ENCODE data around the gene VTI1A.
A peak's percentile ranks its signal among the peaks of the same experiment; 100 is the strongest.
"Not testable (repeated sequence)": the region's sequence is repeated elsewhere in the genome, so short reads cannot be mapped to it uniquely, and the experiment has no call there.

The VTI1A gene

DNA sequence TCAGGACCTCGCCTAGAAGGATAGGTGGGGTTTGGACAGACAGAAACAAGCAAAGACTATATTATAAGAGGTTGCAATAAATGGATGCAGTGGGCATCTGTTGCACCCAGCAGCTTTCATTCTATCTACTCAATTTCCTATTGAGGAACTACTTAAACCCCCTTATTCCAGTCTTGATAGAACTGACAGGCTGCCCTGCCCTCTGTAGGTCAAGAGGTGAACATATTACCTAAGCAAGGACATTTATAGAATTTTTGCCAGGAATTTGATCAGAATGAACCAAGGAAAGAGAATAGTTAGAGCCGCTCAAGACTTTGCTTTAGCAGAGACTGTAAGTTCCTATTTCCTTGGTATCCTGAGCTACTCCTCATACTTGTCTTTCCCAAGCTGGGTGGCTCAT is 9.5 kb downstream of the VTI1A start:
- DNase-seq: no peak

GRCh38 chr10:112460366-112460765 is 13.4 kb downstream of the VTI1A start:
- no peak for DNase-seq

DNA sequence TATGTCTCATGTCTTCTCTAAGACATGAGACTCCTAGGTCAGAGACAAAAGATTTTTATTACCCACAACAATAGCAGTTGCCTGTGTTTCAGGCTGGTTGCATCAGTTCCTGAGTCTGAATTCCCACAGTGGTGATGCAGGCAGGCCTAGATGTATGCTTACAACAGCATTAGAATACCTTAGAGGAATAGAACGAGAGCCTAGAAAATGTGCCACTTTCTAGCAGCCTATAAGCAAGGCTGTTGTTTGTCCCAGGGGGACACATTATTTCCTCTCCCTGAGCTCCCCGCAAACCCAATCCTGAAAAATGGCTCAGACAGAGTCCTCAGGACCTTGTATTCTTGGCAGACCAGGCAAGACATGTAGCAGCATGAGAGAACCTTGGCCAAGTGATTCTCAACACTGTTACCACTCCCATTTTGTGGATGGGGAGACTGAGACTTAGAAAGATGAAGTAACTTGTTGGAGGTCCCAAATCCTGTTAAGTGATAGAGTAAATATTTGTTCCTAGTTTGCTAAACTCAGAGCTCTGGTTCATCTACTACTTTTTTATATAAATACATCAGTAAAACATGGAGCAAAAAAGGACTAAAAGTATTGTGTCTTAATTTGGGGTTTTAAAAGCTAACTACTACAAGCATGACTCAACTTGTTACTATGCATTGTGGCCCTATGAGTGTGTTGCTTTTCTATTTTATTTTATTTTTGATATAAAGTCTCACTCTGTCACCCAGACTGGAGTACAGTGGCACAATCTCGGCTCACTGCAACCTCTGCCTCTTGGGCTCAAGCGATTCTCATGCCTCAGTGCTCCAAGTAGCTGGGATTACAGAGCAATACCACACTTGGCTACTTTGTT is 14.2 kb downstream of the VTI1A start:
- peak; percentile 34 to 54 for DNase-seq

DNA sequence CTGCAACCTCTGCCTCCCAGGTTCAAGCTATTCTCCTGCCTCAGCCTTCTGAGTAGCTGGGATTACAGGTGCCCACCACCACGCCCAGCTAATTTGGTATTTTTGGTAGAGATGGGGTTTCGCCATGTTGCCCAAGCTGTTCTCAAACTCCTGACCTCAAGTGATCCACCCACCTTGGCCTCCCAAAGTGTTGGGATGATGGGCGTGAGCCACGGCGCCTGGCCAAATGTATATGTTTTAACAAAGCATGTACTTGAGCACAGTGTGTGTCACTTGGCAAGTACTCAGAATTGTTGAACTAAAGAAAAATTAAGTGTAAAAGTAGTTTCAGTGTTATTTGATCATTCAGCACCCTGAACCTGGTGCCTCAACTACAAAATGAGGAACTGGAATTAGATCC is 17.1 kb downstream of the VTI1A start:
- DNase-seq: not testable (repeated sequence)

DNA sequence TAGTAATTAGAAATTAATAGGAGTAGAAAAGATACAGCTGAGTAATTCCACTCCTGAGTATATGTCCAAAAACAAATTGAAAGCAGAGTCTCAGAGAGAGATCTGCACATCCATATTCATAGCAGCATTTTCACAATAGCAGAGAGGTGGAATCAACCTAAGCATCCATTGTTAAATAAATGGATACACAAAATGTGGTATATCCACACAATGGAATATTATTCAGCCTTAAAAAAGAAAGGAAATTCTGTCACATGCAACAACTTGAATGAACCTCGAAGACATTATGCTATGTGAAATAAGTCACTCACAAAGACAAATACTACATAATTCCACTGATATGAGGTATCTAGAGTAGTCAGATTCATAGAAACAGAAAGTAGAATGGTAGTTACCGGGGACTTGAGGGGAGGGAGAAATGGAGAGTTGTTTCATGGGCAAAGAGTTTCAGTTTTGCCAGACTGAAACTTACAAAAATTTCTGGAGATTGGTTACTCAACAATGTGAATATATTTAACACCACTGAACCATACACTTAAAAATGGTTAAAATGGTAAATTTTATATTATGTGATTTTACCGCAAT is 18.4 kb downstream of the VTI1A start:
- no peak for DNase-seq

GRCh38 chr10:112466802-112467201 is 19.8 kb downstream of the VTI1A start:
- DNase-seq: no peak

GRCh38 chr10:112467541-112468075 is 20.6 kb downstream of the VTI1A start:
- no peak for DNase-seq

DNA sequence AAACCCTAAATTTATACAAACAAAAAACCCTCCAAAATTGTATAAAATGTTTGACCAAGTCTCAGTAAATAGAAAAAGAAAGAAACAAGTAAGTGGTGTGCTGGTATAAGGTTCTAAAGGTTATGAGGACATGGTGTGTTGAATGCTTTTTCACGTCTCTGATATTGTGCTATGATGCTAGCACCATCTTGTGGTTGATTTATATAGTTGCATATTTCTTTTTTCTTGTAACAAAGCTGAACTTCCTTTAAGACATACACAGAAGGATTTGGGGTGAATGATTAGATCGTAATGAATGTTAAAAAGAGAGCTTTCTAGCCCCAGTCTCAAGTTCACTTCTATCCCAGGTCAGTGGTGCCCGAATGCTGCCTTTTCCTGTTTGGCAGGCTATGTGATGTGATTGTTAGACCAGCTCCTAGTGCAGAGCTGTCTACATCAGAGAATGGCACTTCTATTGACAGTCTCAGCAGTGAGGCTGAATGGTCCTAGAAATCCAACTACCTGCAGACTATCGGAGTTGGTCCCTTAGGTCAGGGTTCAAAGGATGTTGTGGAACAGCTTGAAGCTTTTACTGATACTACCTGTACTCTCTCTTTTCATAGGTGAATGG is 25.0 kb downstream of the VTI1A start:
- no peak for DNase-seq

DNA sequence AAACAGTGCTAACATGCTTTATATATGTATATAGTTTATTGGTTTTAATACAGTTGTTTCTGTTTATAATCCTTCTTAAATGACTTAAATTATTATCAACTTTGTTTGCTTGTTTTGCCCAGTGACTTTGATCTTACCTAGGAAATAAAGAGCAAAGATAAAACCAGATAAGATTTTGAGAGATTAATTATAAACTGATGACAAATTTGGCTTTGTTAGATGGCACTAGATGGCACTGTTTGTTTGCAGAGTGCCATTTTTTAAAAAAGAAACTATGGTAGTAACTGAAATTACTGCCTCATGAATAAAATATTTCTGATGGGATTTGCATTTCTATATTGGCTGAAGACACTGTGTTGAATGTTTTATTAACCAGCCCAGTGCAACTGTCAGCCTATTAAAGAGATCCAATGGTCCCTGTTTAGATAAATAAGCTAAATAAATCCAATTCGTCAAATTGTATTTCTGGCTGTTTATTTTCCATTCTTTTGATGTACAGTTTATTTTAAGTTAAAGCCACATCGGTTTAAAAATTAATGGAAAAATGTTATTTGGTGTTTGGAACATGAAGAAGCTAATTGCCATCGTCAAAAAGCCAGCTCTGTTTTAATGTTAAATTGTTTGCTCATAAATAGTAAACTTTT is 28.7 kb downstream of the VTI1A start:
- no peak for DNase-seq

DNA sequence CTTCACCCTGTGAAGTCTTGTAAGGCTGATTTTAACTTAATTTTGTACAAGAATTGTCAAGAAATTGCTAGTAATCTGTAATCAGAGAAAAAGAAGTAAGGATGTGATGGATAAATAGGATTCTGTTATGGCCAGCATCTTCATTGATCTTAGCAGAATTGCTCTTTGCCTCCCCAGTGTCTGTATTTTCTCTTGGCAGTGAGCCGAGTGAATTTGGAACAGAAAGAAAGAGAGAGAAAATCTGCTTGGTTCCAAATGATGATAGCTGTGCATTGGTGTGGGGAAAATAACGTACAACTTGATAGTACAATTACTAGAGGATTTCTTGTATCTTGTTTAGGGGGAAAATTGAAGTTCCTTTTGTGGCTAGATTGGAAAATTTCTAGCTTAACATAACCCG is 34.6 kb downstream of the VTI1A start:
- DNase-seq: no peak

DNA sequence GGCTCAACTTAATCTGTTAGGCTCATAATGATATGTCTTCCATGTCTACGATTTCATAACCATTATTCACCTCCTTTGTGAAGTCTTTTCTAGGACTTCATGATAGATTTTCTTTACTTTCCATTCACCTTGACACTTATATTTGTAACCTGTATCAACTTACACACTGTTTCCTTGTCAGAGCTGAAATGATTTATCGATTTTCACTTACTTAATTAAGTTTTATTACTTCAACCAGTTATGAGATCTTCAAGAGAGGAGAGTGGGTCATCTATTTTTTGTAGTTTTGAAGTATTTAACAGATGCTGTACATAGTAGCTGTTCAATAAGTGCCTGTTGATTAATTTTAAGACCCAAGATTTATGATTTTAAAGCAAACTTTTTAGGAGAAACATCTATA is 37.4 kb downstream of the VTI1A start:
- no peak for DNase-seq

DNA sequence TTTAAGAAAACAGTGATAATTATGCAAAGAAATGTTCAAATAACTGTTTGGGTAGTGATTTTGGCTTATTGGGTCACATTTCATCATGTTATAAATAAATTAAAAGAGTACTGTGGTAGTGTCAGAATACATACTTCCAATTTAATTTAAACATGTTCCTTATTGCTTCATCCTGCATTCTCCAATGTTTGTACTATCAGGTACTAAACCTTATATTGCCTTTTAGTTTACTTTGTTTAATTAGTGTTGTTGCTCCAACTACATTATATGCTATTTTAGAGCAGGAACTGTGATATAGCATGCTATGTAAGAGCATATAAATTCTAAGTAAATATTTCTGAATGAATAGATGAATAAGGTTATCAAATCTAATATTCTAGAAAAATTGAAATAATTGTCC is 40.9 kb downstream of the VTI1A start:
- DNase-seq: no peak

- no peak for DNase-seq
These were observed 43.5 kb downstream of the VTI1A start for GRCh38 chr10:112490545-112490944.

- no peak for DNase-seq
These were observed 44.1 kb downstream of the VTI1A start for GRCh38 chr10:112491144-112491543.

DNA sequence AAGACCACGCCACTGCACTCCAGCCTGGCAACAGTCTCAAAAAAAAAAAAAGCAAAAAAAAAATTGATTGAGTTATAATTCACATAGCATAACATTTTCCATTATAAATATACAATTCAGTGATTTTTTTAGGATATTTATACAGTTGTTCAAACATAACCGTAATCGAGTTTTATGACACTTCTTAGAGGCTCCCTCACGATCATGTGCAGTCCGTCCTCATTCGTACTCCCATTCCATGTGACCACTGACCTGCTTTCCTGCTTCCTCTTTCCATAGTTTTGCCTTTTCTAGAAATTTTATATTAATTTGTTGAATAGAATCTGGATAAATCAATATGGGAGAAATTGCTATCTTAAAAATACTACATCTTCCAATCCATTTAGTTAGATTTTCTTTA is 45.7 kb downstream of the VTI1A start:
- DNase-seq: no peak

- no peak for DNase-seq
These were observed 50.4 kb downstream of the VTI1A start for GRCh38 chr10:112497347-112497950.

GRCh38 chr10:112498806-112499205 is 51.8 kb downstream of the VTI1A start:
- no peak for DNase-seq

- DNase-seq: not testable (repeated sequence)
These were observed 53.0 kb downstream of the VTI1A start for GRCh38 chr10:112499985-112500384.

DNA sequence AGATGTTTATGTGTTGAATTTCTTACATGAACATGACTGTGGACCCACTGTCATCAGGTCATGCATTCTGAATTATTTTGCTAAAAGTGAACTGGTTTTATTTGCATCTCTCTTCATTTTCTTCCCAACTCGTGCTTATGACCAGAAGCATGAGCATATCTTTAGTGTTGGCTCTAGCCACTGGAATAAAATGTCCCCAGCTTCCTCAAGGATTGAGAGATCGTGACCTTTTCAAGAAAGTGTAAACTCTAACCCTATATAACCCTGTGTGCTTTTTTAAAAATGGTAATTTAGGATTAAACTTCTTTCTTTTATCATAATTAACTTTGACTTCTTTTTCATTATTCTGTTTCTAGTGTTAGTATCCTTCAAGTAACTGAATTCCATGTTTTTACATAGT is 55.5 kb downstream of the VTI1A start:
- DNase-seq: no peak

GRCh38 chr10:112503643-112504042 is 56.6 kb downstream of the VTI1A start:
- DNase-seq: no peak

DNA sequence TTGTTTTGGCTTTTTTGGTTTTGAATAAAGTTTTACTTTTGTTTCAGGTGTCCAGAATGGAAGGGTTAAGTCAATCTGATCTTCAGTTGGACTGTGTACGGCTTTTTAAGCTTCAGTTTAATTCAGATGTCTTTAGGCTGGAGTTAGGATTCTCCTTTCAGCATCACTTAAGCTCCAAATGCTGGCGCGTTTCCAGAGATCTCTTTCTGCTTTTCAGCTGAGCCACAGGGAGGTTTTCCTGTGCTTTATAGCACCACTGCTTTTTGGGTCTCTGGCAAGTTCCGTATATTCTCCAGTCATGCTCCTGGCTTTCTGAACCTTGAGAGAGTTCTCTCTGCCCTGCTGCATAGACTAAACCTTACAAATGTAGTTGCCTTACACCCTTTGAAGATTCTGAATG is 60.0 kb downstream of the VTI1A start:
- no peak for DNase-seq

DNA sequence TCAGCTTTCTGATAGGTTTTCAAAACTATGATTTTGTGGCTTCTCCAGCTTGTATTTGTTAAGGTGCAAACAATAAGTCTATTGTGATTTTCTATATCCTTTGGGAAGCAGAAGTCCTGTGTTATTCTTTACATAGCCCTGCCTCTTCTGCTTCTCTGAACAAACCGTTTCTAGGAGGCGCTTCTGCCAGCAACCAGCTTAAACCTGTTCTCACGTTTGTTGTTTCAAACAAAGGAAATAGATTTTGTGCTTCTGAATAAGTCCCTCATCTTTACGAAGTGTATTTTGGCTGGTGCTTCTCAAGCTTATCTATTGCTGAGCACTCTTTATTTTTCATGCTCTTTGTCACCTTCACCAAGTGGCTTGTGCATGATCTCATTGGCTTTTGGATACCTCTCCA is 61.0 kb downstream of the VTI1A start:
- DNase-seq: no peak
